Measurements from ENCODE around the gene AFAP1. TPM values are rescaled to one million over a fixed set of nuclear protein-coding genes. Genes with fewer than 3 reads are reported as not detected.

AFAP1 gene
- total RNA-seq, 2 experiments from 2014 or later: not detected

- no peaks in the 10 kb centered on the region for H3K4me1 ChIP-seq (ENCODE audit: insufficient read depth, low read length, poor library complexity, severe bottlenecking)
- CTCF ChIA-PET (ENCODE audit: unreplicated experiment): no interaction called here
- H2AFZ ChIP-seq (ENCODE audit: low read length): no peak overlapping the region
- no peaks in the 10 kb centered on the region for H3K79me2 ChIP-seq (ENCODE audit: insufficient read depth, low read depth, low read length)
- intact Hi-C loops (cut with micrococcal nuclease; ENCODE audit: unreplicated experiment): no loop called here
- POLR2A ChIA-PET: no interaction called here
- no peaks in the 10 kb centered on the region for H3K36me3 ChIP-seq (ENCODE audit: insufficient read depth, low read length)
- no peak overlapping the region for H3K27ac ChIP-seq (ENCODE audit: low read depth, low read length, poor library complexity, severe bottlenecking)
- no peak for DNase-seq (ENCODE audit: low spot score)
- TF ChIP-seq EZH2phosphoT487 (IDR thresholded peaks at IDR 0.05; ENCODE audit: borderline replicate concordance, low read depth, low read length) (no peak), CTCF (conservative IDR thresholded peaks at IDR 0.05; ENCODE audit: low read length) (no peak)
- H3K9me2 ChIP-seq (ENCODE audit: insufficient read depth, low read length): no peaks in the 10 kb centered on the region
- H3K4me3 ChIP-seq (ENCODE audit: low read depth, low read length, poor library complexity, severe bottlenecking): no peak overlapping the region
- BruUV-seq (replicated peaks): no TSS peak
- H3K9me3 ChIP-seq (ENCODE audit: low read length): no peaks in the 10 kb centered on the region
- no peak overlapping the region for H3K4me2 ChIP-seq (ENCODE audit: low read length)
- H4K20me1 ChIP-seq (ENCODE audit: insufficient read depth, low read length): no peaks in the 10 kb centered on the region
Observed at GRCh38 chr4:7894098-7894676, 45.5 kb downstream of the AFAP1 start.

GRCh38 chr4:7893539-7893938 is 46.1 kb downstream of the AFAP1 start:
- POLR2A ChIA-PET: no interaction called here
- H3K79me2 ChIP-seq (ENCODE audit: insufficient read depth, low read depth, low read length): no peaks in the 10 kb centered on the region
- no peak overlapping the region for H3K4me2 ChIP-seq (ENCODE audit: low read length)

More at GRCh38 chr4:7893539-7893938, 46.1 kb downstream of the AFAP1 start:
- no TSS peak for BruUV-seq (replicated peaks)
- Histone ChIP-seq H3K27ac (ENCODE audit: low read depth, low read length, poor library complexity, severe bottlenecking) (no peak overlapping the region), H3K9me3 (ENCODE audit: low read length) (no peaks in the 10 kb centered on the region), H3K4me3 (ENCODE audit: low read depth, low read length, poor library complexity, severe bottlenecking) (no peak overlapping the region), H3K36me3 (ENCODE audit: insufficient read depth, low read length) (no peaks in the 10 kb centered on the region), H3K9me2 (ENCODE audit: insufficient read depth, low read length) (no peaks in the 10 kb centered on the region), H2AFZ (ENCODE audit: low read length) (no peak overlapping the region), H3K4me1 (ENCODE audit: insufficient read depth, low read length, poor library complexity, severe bottlenecking) (no peaks in the 10 kb centered on the region), H4K20me1 (ENCODE audit: insufficient read depth, low read length) (no peaks in the 10 kb centered on the region)
- TF ChIP-seq CTCF (conservative IDR thresholded peaks at IDR 0.05; ENCODE audit: low read length): no peak
- TF ChIP-seq EZH2phosphoT487 (IDR thresholded peaks at IDR 0.05; ENCODE audit: borderline replicate concordance, low read depth, low read length): no peak
- CTCF ChIA-PET (ENCODE audit: unreplicated experiment): no interaction called here
- DNase-seq (ENCODE audit: low spot score): no peak
- intact Hi-C loops (cut with micrococcal nuclease; ENCODE audit: unreplicated experiment): no loop called here
